Measurements from ENCODE around the gene HACD3.
"Not testable (repeated sequence)": the region's sequence is repeated elsewhere in the genome, so short reads cannot be mapped to it uniquely, and the experiment has no call there.

HACD3 gene

GRCh38 chr15:65550681-65551098, 20.4 kb downstream of the HACD3 start:
- no peak for FAIRE-seq

- no peak for FAIRE-seq
These were observed 20.9 kb downstream of the HACD3 start for GRCh38 chr15:65551183-65551582.

GRCh38 chr15:65552851-65553250, 22.6 kb downstream of the HACD3 start:
- FAIRE-seq: not testable (repeated sequence)

GRCh38 chr15:65553691-65554090, 23.4 kb downstream of the HACD3 start:
- no peak for FAIRE-seq

GRCh38 chr15:65556622-65557021, 26.4 kb downstream of the HACD3 start:
- FAIRE-seq: no peak

- no peak for FAIRE-seq
These were observed 28.1 kb downstream of the HACD3 start for GRCh38 chr15:65558336-65558735.

GRCh38 chr15:65558997-65559760, 28.9 kb downstream of the HACD3 start:
- no peak for FAIRE-seq

GRCh38 chr15:65559941-65560340, 29.7 kb downstream of the HACD3 start:
- FAIRE-seq: no peak

GRCh38 chr15:65561934-65562333, 31.7 kb downstream of the HACD3 start:
- FAIRE-seq: no peak

- no peak for FAIRE-seq
These were observed 39.5 kb downstream of the HACD3 start for GRCh38 chr15:65569728-65570127.

GRCh38 chr15:65571971-65572370, 41.7 kb downstream of the HACD3 start:
- FAIRE-seq: no peak

GRCh38 chr15:65576664-65577063, 46.4 kb downstream of the HACD3 start:
- FAIRE-seq: no peak

- FAIRE-seq: no peak
These were observed 47.1 kb downstream of the HACD3 start for GRCh38 chr15:65577129-65577996.

GRCh38 chr15:65578904-65579728, 48.9 kb downstream of the HACD3 start:
- no peak for FAIRE-seq

- FAIRE-seq: no peak
These were observed 49.5 kb downstream of the HACD3 start for GRCh38 chr15:65579762-65580161.

- FAIRE-seq: no peak
These were observed 50.0 kb downstream of the HACD3 start for GRCh38 chr15:65580287-65580686.

GRCh38 chr15:65583701-65584100, 53.4 kb downstream of the HACD3 start:
- no peak for FAIRE-seq

GRCh38 chr15:65584241-65584640, 54.0 kb downstream of the HACD3 start:
- FAIRE-seq: no peak

- no peak for FAIRE-seq
These were observed 56.8 kb downstream of the HACD3 start for GRCh38 chr15:65587094-65587493.

- FAIRE-seq: no peak
These were observed 65.7 kb downstream of the HACD3 start for GRCh38 chr15:65595960-65596359.

GRCh38 chr15:65598468-65598867, 68.2 kb downstream of the HACD3 start:
- FAIRE-seq: no peak

- no peak for FAIRE-seq
These were observed 69.4 kb downstream of the HACD3 start for GRCh38 chr15:65599677-65600076.

- no peak for FAIRE-seq
These were observed 72.9 kb downstream of the HACD3 start for GRCh38 chr15:65603134-65603533.
